Parathyroid adenoma (tissue), 2 donors: ENCODE results near the gene NCAN.

Source experiments
- H2AFZ ChIP-seq: fragments of 300-600 bp; sonication (generic); one replicate; pipeline ENCODE4 v1.7.0; 2017; ENCODE audit warnings: antibody characterized with exemption, mild to moderate bottlenecking
- H3K27ac ChIP-seq: fragments of 300-600 bp; sonication (generic); one replicate; pipeline ENCODE4 v1.7.0; 2017
- H3K27me3 ChIP-seq: fragments of 300-600 bp; sonication (generic); one replicate; pipeline ENCODE4 v1.7.0; 2017; ENCODE audit warnings: low read length; ENCODE audit not compliant: control insufficient read depth, insufficient read depth
- H3K36me3 ChIP-seq: fragments of 300-600 bp; sonication (generic); one replicate; pipeline ENCODE4 v1.7.0; 2017; ENCODE audit warnings: low read length; ENCODE audit not compliant: control insufficient read depth, insufficient read depth
- H3K4me1 ChIP-seq: fragments of 300-600 bp; sonication (generic); one replicate; pipeline ENCODE4 v1.7.0; 2017; ENCODE audit warnings: control low read depth
- H3K4me2 ChIP-seq: fragments of 300-600 bp; sonication (generic); one replicate; pipeline ENCODE4 v1.7.0; 2017; ENCODE audit warnings: low read length
- H3K4me3 ChIP-seq: fragments of 300-600 bp; sonication (generic); one replicate; pipeline ENCODE4 v1.7.0; 2017; ENCODE audit warnings: low read depth, low read length
- H3K79me2 ChIP-seq: fragments of 300-600 bp; sonication (generic); one replicate; pipeline ENCODE4 v1.7.0; 2017; ENCODE audit warnings: control low read depth
- H3K9ac ChIP-seq: fragments of 300-600 bp; sonication (generic); one replicate; pipeline ENCODE4 v1.7.0; 2017; ENCODE audit warnings: mild to moderate bottlenecking
- H3K9me3 ChIP-seq: fragments of 300-600 bp; sonication (generic); one replicate; pipeline ENCODE4 v1.7.0; 2017; ENCODE audit warnings: low read length; ENCODE audit not compliant: control insufficient read depth
- CTCF ChIP-seq: fragments of 300-600 bp; sonication (generic); IDR thresholded peaks from one replicate; pipeline ENCODE4 v1.7.0; 2017; ENCODE audit warnings: antibody characterized with exemption, mild to moderate bottlenecking
- donor health status: primary hyperparathyroidism.

Gene NCAN

GRCh38 chr19:19274716-19275565 lies 63.2 kb downstream of the NCAN start:
- H3K4me3 ChIP-seq: no peak overlapping the region
- no peak for TF ChIP-seq CTCF
- no peaks in the 10 kb centered on the region for H3K4me1 ChIP-seq
- no peak overlapping the region for H3K4me2 ChIP-seq
- H2AFZ ChIP-seq: no peak overlapping the region
- no peaks in the 10 kb centered on the region for H3K27me3 ChIP-seq
- no peaks in the 10 kb centered on the region for H3K36me3 ChIP-seq
- H3K79me2 ChIP-seq: no peaks in the 10 kb centered on the region
- no peak overlapping the region for H3K27ac ChIP-seq
- H3K9me3 ChIP-seq: no peaks in the 10 kb centered on the region
- H3K9ac ChIP-seq: no peak overlapping the region

DNA sequence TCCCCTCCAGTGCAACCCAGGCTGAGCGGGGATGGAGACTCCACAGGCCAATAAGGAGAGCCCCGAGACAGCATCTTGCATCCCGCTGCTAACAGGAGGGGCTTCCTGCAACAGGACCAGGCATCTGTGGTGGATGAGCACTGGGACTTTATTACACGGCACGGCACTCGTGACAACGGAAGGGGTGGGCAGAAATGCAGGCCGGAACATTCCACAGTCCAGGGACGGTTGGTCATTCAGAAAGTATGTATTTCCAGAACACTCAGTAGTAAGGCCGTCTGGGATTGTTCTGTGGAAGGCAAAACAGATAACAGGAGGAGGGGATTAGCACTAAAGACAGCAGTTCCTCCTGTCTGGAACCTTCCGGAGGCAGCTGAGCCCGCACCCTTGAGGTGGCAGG lies 64.6 kb downstream of the NCAN start:
- TF ChIP-seq CTCF: no peak
- no peaks in the 10 kb centered on the region for H3K36me3 ChIP-seq

GRCh38 chr19:19276851-19277250 lies 65.1 kb downstream of the NCAN start:
- Histone ChIP-seq H3K4me3 (no peak overlapping the region), H3K36me3 (no peaks in the 10 kb centered on the region), H3K27me3 (no peaks in the 10 kb centered on the region), H3K4me2 (no peak overlapping the region), H3K4me1 (no peaks in the 10 kb centered on the region), H3K27ac (no peak overlapping the region), H3K9me3 (no peaks in the 10 kb centered on the region), H2AFZ (no peak overlapping the region), H3K9ac (no peak overlapping the region), H3K79me2 (no peaks in the 10 kb centered on the region)
- TF ChIP-seq CTCF: no peak

More for the DNA sequence above, 64.6 kb downstream of the NCAN start:
- Histone ChIP-seq H3K9ac (no peak overlapping the region), H3K4me1 (no peaks in the 10 kb centered on the region), H3K27me3 (no peaks in the 10 kb centered on the region), H3K4me3 (no peak overlapping the region), H2AFZ (no peak overlapping the region), H3K9me3 (no peaks in the 10 kb centered on the region), H3K79me2 (no peaks in the 10 kb centered on the region), H3K27ac (no peak overlapping the region), H3K4me2 (no peak overlapping the region)

- H3K27me3 ChIP-seq: no peaks in the 10 kb centered on the region
- H2AFZ ChIP-seq: no peak overlapping the region
- no peaks in the 10 kb centered on the region for H3K4me1 ChIP-seq
- H3K4me2 ChIP-seq: no peak overlapping the region
- no peak for TF ChIP-seq CTCF
- no peaks in the 10 kb centered on the region for H3K36me3 ChIP-seq
- no peak overlapping the region for H3K9ac ChIP-seq
- no peak overlapping the region for H3K4me3 ChIP-seq
- no peaks in the 10 kb centered on the region for H3K9me3 ChIP-seq
- H3K79me2 ChIP-seq: no peaks in the 10 kb centered on the region
- H3K27ac ChIP-seq: no peak overlapping the region
Observed at GRCh38 chr19:19278315-19278714, 66.6 kb downstream of the NCAN start.
